Natural killer cell (primary cell): Measurements from ENCODE around the gene MAGT1. TPM values are rescaled to one million over a fixed set of nuclear protein-coding genes. Genes with fewer than 3 reads are reported as not detected.

Source experiments
- ATAC-seq, 3 donors: fragments of 150-1000 bp in 2 of 3; fragments of 200-7000 bp in 1 of 3; cut with Tn5 transposase; 1 replicate in 1 of 3; 2 replicates in 2 of 3; pipeline ENCODE4 v1.10.0; 2021; ENCODE audit warnings: mild to moderate bottlenecking in 2 of 3, moderate library complexity in 2 of 3
- DNase-seq, 2 donors: peaks; one replicate each; pipeline versions ENCODE4 v3.0.0 to v3.0.0-alpha.2; 2013 to 2021; ENCODE audit warnings: mixed read lengths in 1 of 2
- H3K27ac ChIP-seq: one replicate; pipeline ENCODE4 v1.5.1; 2013; ENCODE audit warnings: mild to moderate bottlenecking, low read length
- H3K27me3 ChIP-seq: one replicate; pipeline ENCODE4 v1.6.1; 2013; ENCODE audit warnings: low read length; ENCODE audit not compliant: control insufficient read depth, insufficient read depth
- H3K36me3 ChIP-seq: one replicate; pipeline ENCODE4 v1.6.1; 2013; ENCODE audit warnings: low read length; ENCODE audit not compliant: control insufficient read depth, insufficient read depth
- H3K4me1 ChIP-seq: one replicate; pipeline ENCODE4 v1.6.1; 2013; ENCODE audit warnings: low read length; ENCODE audit not compliant: control insufficient read depth, insufficient read depth
- H3K4me3 ChIP-seq: one replicate; pipeline ENCODE4 v1.5.1; 2013; ENCODE audit warnings: low read length
- H3K9me3 ChIP-seq: one replicate; pipeline ENCODE4 v1.6.1; 2013; ENCODE audit warnings: low read length; ENCODE audit not compliant: control insufficient read depth, insufficient read depth
- H3K27ac Mint-ChIP-seq, 2 donors: one replicate each; pipeline ENCODE4 v1.8.0; 2022; ENCODE audit warnings: mild to moderate bottlenecking in 2 of 2, mixed read lengths in 2 of 2, moderate library complexity in 1 of 2
- H3K27me3 Mint-ChIP-seq, 2 donors: one replicate each; pipeline ENCODE4 v1.8.0; 2022; ENCODE audit warnings: low read depth in 2 of 2, mixed read lengths in 2 of 2
- H3K36me3 Mint-ChIP-seq: one replicate; pipeline ENCODE4 v1.8.0; 2022; ENCODE audit warnings: mixed read lengths
- H3K4me1 Mint-ChIP-seq, 2 donors: one replicate each; pipeline ENCODE4 v1.8.0; 2022; ENCODE audit warnings: mixed read lengths in 2 of 2
- H3K4me3 Mint-ChIP-seq: one replicate; pipeline ENCODE4 v1.8.0; 2022; ENCODE audit warnings: mild to moderate bottlenecking, moderate library complexity, mixed read lengths
- H3K9me3 Mint-ChIP-seq, 2 donors: one replicate each; pipeline ENCODE4 v1.8.0; 2022; ENCODE audit warnings: mixed read lengths in 2 of 2
- CTCF ChIP-seq: fragments of 200-600 bp; IDR thresholded peaks from one replicate; pipeline ENCODE4 v1.8.0; 2022; ENCODE audit warnings: antibody characterized with exemption
- WGBS: methylation state at CpG from one replicate; pipeline ENCODE4 v1.1.7; 2013; ENCODE audit warnings: missing lambda C conversion rate; ENCODE audit not compliant: insufficient coverage; 5-methylcytosine and 5-hydroxymethylcytosine counted together
- intact Hi-C: fragments of 100-400 bp; cut with micrococcal nuclease; formaldehyde crosslinking; loops from one replicate; pipeline ENCODE4 v1.14.2; 2022
- total RNA-seq, 4 donors: library from RNA; stranded (reverse); fragments of 120-200 nt in 1 of 4; gene quantifications; one replicate each; pipeline versions ENCODE4 v1.2.3 to v1.2.4, GENCODE V29; 2013 to 2022

The MAGT1 gene
- total RNA-seq, 3 donors from 2014 or later (not counting 1 experiment from before 2014, with no cell fraction given), result 46.7 to 59.5 (median 51.8) TPM

DNA sequence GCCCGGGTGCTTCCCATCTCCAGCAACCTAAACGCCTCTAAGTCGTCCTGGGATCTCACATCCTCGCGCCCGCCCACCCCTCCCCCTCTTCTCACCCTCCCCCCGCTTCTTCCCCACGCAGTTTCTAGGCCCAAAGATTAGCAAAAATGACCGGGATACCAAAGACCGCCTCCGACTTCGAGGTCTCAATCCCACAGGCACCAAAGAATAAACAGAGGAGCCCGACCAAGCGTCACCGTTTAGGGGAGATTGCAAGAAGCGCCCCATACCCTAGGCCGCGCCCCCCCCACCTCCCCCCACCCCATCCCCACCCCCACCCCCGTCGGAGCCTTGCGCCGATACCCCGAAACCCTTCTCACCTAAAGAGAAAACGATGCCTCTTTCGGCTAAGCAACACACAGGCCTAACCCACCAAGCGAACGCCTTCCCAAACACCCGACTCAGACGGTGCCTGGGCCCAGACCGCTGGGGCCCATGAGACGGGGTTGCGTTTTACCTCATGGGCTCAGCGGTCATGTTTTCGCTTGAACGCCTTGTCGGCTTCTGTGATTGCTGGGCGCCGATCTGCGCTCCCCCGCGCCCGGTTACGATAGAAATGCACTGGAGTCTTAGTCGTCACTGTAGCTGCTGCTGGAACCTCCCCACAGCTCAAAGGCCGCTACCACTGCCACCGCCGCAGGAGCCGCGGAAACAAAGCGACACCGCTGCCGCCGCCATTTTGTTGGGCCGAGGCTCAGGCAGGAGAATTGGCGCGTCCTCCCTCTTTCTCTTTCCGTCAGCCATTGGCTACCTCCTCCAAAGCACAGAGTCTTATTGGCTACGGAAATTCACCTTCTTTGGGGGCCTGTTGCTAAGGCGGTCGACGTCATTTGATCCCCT is 109.5 kb downstream of the MAGT1 start, which contains the start of gene ATRX:
Gene ATRX, minus strand, starts transcription at position 731 of the 879 bp plus-strand sequence. Its CDS starts 215 bp downstream, at position 516.
- DNase-seq (peak; percentile 68 to 88), ATAC-seq (peak; percentile 91 to 94 (median 92))
- Mint-ChIP-seq H3K27ac (peak within 1 kb of the TSS; percentile 97 to 100), H3K9me3 (no peaks in the 10 kb centered on the region), H3K36me3 (peaks cover 6% of the 10 kb centered on the region), H3K4me1 (peaks cover 29 to 37% of the 10 kb centered on the region in 2 donors), H3K27me3 (no peaks in the 10 kb centered on the region), H3K4me3 (peak within 1 kb of the TSS; percentile 100)
- no peaks in the 10 kb centered on the region for H3K9me3 ChIP-seq
- intact Hi-C loops, result loop anchor here (2.0 kb wide), 1 partner anchor 113 kb away; the partner anchor contains the start of gene COX7B
- H3K27me3 ChIP-seq, result no peaks in the 10 kb centered on the region
- TF ChIP-seq CTCF, result no peak
- WGBS, result under 1% methylated on average over 47 of the region's 61 CpGs
- H3K27ac ChIP-seq, result peak within 1 kb of the TSS; percentile 99
- H3K36me3 ChIP-seq, result no peaks in the 10 kb centered on the region
- peaks cover 21% of the 10 kb centered on the region for H3K4me1 ChIP-seq
- peak within 1 kb of the TSS; percentile 95 for H3K4me3 ChIP-seq

DNA sequence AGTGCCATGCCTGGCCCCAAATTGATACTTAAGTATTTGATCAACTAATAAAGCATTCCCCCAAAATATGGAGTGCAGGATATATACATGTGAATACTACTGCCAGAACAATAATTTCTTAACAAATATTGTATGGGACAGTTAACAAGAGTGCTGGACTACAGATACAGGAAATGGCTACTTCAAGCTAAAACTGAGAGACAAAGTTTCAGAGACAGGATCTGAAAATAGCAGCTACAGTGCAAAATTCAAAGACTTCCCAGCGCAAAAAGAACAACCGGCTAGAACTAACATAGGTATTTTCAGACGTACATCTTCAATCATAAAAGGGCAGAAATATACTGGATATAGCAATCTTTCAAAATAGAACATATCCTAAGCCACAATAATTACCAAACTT is 115.5 kb downstream of the MAGT1 start:
- TF ChIP-seq CTCF, result no peak
- no peak overlapping the region for H3K4me3 ChIP-seq
- intact Hi-C loops, result no loop called here
- DNase-seq (no peak), ATAC-seq (no peak)
- no peaks in the 10 kb centered on the region for H3K36me3 ChIP-seq
- H3K4me1 ChIP-seq, result peaks cover 14% of the 10 kb centered on the region
- peaks cover 26 to 33% of the 10 kb centered on the region in 2 donors for H3K4me1 Mint-ChIP-seq
- no peaks in the 10 kb centered on the region for H3K9me3 ChIP-seq
- no peaks in the 10 kb centered on the region for H3K27me3 Mint-ChIP-seq
- no peaks in the 10 kb centered on the region for H3K27me3 ChIP-seq
- peak overlapping the region; percentile 5 to 70 for H3K27ac Mint-ChIP-seq
- no peak overlapping the region for H3K27ac ChIP-seq
- no peaks in the 10 kb centered on the region for H3K36me3 Mint-ChIP-seq
- WGBS, result 33% methylated on average over 2 of the region's 3 CpGs
- no peak overlapping the region for H3K4me3 Mint-ChIP-seq
- no peaks in the 10 kb centered on the region for H3K9me3 Mint-ChIP-seq

DNA sequence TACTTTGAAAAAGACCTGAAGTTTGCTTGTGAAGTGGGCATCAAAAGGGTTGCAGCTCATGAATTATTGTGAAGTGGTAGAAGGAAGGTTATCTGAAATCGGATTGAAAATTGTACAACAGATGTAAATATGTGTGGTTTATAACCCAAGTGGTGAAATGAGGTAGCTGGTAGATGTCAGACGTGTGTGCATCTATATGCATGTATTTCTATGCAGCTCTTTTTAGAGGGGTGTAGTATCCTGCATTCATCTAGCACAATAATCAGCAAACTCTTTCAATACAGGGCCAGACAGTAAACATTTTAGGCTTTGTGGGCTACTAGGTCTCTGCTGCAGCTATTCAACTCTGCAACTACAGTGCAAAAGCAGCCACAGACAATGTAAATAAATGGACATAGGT is 118.6 kb downstream of the MAGT1 start:
- H3K27ac ChIP-seq, result no peak overlapping the region
- peaks cover 9% of the 10 kb centered on the region for H3K4me1 ChIP-seq
- H3K36me3 ChIP-seq, result no peaks in the 10 kb centered on the region
- Mint-ChIP-seq H3K9me3 (no peaks in the 10 kb centered on the region), H3K4me3 (no peak overlapping the region), H3K36me3 (no peaks in the 10 kb centered on the region), H3K27me3 (no peaks in the 10 kb centered on the region), H3K4me1 (peaks cover 17 to 24% of the 10 kb centered on the region in 2 donors), H3K27ac (peak overlapping the region in 1 of 2 donors; percentile 3)
- intact Hi-C loops, result loop anchor here (2.0 kb wide), 1 partner anchor 24 kb away; no protein-coding TSS in a partner anchor
- WGBS, result 36% methylated on average over 1 of the region's 2 CpGs
- H3K9me3 ChIP-seq, result no peaks in the 10 kb centered on the region
- DNase-seq (no peak), ATAC-seq (peak in 1 of 3 donors; percentile 45)
- no peaks in the 10 kb centered on the region for H3K27me3 ChIP-seq
- no peak overlapping the region for H3K4me3 ChIP-seq
- TF ChIP-seq CTCF, result no peak

Other genes with a start within 250 kb of the MAGT1 start
- 100 to 1,000 TPM; 136 to 162 (median 159) TPM for gene ATRX, start 109.2 kb downstream of the MAGT1 start, total RNA-seq
- 100 to 1,000 TPM; 133 to 168 (median 136) TPM for gene COX7B, start 4.0 kb upstream of the MAGT1 start, total RNA-seq
- gene ATP7A, start 15.3 kb upstream of the MAGT1 start, total RNA-seq, result 10 to 100 TPM; 18.8 to 24.3 (median 21.5) TPM
- gene PGAM4, start 74.2 kb upstream of the MAGT1 start, total RNA-seq, result not detected
- 100 to 1,000 TPM; 200 to 205 (median 203) TPM for gene PGK1, start 208.8 kb upstream of the MAGT1 start, total RNA-seq
- gene TAF9B, start 244.2 kb upstream of the MAGT1 start, total RNA-seq, result 1 to 10 TPM; 5.6 to 6.8 (median 6.1) TPM